GM21367 (cell line): ENCODE measurements around the gene OGDH.

Experiments
- ATAC-seq: cut with Tn5 transposase; IDR thresholded peaks from one replicate; pipeline ENCODE4 v1.9.1; 2021; ENCODE audit not compliant: unreplicated experiment

The OGDH gene

GRCh38 chr7:44733708-44734481, 127.5 kb downstream of the OGDH start:
- no peak for ATAC-seq

GRCh38 chr7:44735403-44736165, 129.2 kb downstream of the OGDH start:
- ATAC-seq, result no peak

DNA sequence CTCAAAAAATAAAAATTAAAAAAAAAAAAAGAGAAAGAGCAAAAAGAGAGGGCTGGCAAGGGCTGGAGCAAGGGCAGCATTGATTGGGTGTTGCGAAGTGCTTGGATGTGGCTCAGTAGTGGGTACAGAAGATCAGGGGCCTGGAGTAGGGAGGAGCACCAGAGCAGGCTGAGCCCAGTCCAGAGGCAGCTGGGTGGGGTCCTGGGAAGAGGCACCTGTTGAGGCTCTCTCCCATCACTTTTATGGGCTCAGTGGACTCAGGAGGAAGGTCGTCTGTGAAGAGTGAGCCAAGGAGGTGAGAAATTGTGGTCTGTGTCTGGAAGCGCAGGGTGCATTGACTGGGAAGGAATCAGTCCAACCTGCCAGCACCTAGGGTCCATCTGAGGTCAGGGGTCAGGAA, 130.5 kb downstream of the OGDH start:
- ATAC-seq, result no peak

GRCh38 chr7:44738051-44738723, 131.8 kb downstream of the OGDH start:
- ATAC-seq, result no peak

DNA sequence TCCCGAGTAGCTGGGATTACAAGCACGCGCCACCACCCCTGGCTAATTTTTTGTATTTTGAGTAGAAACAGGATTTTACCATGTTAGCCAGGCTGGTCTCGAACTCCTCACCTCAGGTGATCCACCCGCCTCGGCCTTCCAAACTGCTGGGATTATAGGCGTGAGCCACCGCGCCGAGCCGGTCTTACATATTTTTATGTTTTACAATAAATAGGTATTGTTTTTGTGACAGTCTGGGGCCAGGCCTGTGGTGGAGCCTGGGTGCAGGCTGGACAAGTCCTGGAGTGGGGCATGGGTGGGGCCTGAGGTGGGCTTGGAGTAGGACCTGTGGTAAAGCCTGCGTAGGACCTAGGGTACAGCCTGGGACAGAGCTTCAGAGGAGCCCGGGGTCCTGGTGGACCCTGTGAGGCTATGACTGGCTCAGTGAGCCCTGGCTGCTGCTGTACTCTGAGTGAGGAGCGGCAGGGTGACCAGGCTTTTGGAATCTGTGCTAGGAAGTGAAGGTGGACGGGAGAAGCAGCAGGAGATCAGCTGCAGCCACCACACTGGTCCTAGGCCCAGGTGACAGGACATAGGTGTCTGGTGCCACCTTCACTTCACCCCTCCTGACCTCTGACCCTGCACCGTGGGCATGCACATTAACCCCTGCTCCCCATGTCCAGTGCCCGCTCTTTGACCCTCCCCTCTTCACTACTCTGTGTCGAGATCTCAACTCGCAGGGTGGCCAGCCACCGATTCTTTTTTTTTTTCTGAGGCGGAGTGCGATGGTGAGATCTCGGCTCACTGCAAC, 132.6 kb downstream of the OGDH start:
- no peak for ATAC-seq

DNA sequence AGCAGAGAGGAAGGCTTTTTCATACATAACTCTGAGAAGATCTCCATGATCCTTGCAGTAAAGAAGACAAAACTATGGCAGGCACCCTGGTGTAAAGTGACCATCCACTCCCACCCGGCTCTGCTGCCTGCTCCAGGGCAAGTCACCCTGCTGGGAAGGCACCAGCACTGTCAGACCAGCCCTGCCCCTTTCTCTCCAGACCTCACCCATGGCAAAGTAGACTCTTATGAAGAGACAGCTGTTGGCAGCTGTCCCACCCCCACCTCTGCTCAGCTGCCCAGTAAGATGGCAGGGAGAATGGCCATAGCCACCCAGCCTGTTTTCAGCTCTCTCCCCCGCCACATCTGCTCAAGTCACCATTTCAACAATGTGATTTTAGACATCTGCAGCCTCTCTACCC, 133.6 kb downstream of the OGDH start:
- no peak for ATAC-seq

- ATAC-seq, result no peak
Measured at GRCh38 chr7:44743750-44744149, 137.3 kb downstream of the OGDH start.

- ATAC-seq, result peak; percentile 53
Measured at GRCh38 chr7:44748045-44748947, 141.9 kb downstream of the OGDH start, which contains the start of gene ZMIZ2. TSS of gene ZMIZ2 (plus strand) at chr7:44748847. CDS start at chr7:44756250, 7,403 bp downstream.

DNA sequence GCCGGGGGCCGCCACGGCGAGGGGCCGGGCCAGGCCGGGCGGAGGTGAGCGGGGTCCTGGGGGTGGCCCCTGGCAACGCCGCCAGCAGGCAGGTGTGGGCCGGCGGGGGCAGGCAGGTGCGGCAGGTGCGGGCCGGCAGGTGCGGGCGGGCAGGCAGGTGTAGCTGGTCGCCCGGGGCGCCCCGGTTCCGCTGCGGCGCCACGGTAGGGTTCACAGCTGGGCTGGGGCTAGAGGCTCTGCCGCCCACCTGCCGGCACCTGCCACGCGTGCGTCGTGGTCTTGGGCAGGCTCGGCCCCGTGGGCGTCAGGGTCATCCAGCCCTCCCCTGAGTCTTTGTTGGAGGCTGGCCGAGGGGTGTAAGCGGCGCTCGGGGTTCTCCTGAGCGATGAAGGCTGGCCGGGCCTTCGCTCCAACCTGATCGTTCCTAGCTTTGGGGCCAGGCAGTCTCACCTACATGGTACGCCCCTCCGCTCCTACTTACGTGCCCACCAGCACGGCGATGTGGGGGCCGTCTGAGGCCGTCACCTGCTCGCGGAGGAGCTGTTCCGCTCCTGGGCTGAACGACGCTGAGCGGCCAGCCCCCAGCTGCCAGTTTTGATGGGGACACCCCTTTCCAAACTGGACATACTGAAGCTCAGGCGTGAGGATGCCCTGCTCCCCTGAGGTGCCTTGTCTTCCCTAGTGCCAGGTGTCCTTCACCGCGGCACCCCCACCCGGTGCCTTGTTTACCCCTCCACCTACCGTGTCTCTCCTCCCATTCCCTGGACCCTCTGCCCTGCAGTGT, 142.7 kb downstream of the OGDH start:
- ATAC-seq, result peak; percentile 9

DNA sequence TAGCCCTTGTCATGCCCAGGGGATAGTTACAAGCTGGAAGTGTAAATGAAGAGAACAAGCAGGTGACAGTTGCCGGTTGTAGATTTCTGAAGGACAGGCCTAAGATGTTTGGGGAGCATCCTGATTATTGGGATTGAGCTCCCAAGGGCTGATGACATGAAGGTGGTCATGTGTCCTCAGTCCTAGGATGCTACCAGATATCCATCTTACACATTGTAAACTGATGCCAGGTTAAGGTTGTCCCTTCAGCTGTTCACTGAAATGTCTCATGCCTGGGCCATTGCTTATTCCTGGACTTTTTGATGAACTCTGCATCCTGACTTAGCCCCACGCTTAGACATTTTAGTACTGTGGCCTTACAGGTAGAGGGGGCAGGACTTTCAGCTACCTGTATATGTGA, 143.6 kb downstream of the OGDH start:
- no peak for ATAC-seq

- no peak for ATAC-seq
Measured at GRCh38 chr7:44750424-44750823, 144.0 kb downstream of the OGDH start.

GRCh38 chr7:44750921-44751571, 144.6 kb downstream of the OGDH start:
- ATAC-seq, result peak; percentile 43

GRCh38 chr7:44752822-44753221, 146.4 kb downstream of the OGDH start:
- no peak for ATAC-seq

DNA sequence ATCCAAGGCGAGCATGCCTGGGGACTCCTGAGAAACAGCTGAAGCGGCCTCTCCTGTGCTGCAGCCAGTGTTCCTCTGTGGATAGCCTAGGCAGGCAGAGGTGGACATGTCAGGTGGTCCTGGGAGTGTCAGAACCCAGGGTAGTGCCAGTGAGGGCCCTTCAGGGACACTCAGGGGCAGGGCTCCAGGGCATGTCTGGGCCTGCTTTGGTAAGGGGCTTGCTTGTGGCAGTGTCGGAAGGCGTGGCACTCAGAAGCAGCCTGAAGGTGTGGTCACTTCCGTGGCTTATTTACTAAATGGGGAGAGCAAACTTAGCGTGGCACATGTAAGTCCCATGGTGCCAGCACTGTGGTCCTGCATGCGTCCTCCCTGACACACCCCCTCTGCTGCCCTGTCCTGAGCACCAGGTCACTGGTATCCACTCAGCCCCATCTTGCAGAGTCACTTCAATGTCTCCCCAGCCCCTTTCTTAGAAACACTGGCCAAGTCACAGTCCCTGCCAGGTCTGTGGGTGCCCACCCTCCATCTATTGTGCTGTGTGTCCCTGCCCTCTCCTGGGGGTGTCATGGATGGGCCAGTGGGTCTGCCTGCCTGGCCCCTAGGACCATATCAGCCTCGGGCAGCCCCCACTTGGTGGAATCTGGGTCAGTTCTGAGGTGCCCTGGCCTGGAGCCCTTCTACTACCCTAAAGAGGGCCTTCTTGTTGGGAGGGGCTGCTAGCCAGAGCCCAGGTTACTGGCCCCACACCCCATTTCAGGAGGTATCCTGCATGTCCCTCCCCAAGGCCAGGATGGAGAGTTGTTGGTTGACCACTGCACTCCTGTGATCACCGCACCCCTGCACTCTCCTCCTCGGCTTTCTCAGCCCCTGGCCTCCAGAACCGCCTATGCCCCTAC, 148.6 kb downstream of the OGDH start:
- no peak for ATAC-seq

- ATAC-seq, result no peak
Measured at GRCh38 chr7:44755698-44756627, 149.5 kb downstream of the OGDH start.

- no peak for ATAC-seq
Measured at GRCh38 chr7:44756904-44757303, 150.5 kb downstream of the OGDH start.

DNA sequence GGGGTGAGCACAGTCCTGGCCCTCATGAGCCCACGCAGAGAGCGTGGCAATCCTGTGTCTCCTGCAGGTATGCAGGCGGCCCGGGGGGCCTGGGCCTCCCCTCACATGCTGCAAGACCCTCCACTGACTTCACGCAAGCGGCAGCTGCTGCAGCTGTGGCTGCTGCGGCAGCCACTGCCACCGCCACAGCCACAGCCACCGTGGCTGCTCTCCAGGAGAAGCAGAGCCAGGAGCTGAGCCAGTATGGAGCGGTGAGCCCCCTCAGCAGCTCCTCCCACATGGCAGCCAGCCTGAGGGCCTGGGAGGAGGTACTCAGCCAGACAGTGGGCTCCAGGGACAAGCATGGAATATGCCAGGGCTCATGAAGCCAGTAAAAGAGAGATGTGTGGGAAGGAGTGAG, 150.9 kb downstream of the OGDH start:
- no peak for ATAC-seq
